GM12892 (cell line): ENCODE data around the gene WWC1.

ENCODE experiments used
- DNase-seq: peaks from one replicate; pipeline ENCODE4 v3.0.0; 2011; ENCODE audit not compliant: insufficient read length
- FAIRE-seq: peaks from 2 replicates; lab custom pipeline; 2011; peaks lifted over from hg19 to GRCh38; lab: Jason Lieb, UNC
- POLR2A ChIP-seq: IDR thresholded peaks from 2 replicates; pipeline ENCODE4 v1.6.1; 2011; ENCODE audit warnings: low read depth, low read length, control low read depth
- POLR2AphosphoS5 ChIP-seq: IDR thresholded peaks from 2 replicates; pipeline ENCODE4 v1.6.1; 2011; ENCODE audit warnings: low read depth, low read length, control low read depth
- TAF1 ChIP-seq: IDR thresholded peaks from 2 replicates; pipeline ENCODE4 v1.6.1; 2011; ENCODE audit warnings: low read depth, mild to moderate bottlenecking, control low read depth, low read length, borderline replicate concordance

WWC1 gene

DNA sequence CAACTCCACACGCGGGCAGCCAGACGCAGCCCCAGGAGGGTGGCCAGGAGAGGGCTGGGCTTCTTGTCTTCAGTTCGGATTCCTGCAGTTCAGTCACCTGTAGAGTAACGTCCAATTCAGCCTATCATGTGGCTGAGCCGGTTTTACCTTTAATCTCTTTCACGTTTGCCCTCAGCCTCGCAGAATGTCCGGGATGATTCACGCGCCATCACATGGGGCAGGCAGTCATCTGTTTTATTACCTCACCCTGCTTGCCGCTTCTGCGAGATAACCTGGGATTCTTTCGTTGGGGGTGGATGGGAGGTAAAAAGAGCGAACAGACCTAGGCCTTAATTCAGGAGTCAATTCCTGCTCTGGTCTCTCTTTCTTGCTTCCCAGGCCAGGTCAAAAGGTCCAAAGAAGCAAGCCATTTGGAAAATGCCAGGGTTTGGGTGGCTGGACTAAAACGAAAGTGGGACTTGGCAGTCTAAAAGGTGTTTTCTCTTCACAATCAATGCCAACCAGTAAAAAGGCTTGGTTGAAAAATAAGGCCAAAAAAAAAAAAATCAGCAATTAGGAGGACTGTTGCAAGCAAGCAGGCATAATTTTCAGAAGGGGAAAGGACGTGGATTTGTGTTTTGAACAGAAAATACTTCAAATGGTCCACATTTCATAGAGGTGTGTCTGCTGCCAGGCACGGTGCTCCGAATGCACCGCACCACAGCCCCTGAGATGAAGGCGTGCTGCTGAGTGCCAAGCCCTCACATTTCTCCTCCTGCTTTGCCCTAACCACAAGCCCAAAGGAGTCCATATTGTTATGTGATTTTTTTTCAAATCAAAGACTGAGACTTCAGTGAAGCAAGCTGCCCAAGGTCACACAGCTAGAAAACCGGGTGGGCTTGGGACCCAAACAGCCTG, 2.8 kb upstream of the WWC1 start:
- FAIRE-seq (no peak), DNase-seq (no peak)
- TF ChIP-seq TAF1 (no peak), POLR2AphosphoS5 (no peak), POLR2A (no peak)

DNA sequence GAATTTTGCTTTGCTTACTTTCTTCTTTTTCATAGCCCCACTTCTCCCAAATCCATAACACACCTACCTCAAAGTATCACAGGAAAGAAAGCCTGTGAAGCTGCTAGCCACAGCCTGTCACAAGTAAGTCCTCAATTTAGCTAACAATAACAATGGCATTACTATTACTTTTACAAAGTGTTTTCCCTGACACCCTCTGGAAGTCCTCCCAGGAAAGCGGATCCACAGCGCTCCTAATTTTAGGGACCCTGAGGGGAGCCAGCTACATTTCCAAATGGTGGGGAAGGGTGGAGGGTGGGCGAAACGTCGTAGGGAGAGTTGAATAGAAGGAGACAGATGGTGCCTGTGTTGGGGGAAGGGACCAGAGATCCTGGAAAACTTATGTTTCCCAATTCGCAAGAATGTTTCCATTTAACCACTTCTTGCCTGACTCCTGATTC, 523 bp upstream of the WWC1 start:
- no peak for DNase-seq
- no peak for TF ChIP-seq POLR2A
- no peak for TF ChIP-seq POLR2AphosphoS5
- no peak for TF ChIP-seq TAF1
- no peak for FAIRE-seq

DNA sequence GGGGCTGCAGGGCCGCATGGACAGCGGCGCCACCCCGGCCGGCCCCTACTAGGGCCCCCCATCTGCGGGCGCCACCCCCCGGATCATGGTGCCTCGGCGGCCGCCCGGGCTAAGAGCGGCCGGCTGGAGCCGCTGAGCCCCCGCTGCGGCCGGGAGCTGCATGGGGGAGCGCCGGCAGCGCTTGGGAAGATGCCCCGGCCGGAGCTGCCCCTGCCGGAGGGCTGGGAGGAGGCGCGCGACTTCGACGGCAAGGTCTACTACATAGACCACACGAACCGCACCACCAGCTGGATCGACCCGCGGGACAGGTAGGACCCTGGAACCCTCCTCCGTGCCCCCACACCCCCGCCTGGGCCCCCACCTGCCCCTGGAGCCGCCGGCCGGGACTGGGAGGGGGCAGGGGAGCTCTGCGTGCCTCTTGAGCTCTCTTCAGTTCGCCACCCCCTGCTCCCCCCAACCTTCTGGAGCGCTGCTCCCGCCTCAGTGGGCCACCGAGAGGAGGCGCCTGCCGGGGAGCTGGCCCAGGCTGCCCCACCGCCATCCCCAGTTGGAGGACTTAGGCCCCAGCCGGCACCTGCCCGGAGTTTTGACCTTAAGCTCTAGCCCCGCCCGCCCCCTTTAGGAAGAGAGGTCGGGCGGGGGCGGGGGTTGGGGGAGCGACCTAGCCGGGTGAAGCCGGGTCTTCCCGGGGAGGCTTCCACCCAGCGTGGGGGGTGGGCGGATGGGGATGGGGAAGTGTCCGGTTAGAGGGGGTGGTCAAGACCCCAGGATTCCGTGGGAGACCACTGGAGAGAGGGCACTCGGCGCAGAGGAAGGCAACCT, 730 bp downstream of the WWC1 start:
- FAIRE-seq = peak; percentile 17
- no peak for DNase-seq
- no peak for TF ChIP-seq POLR2AphosphoS5

DNA sequence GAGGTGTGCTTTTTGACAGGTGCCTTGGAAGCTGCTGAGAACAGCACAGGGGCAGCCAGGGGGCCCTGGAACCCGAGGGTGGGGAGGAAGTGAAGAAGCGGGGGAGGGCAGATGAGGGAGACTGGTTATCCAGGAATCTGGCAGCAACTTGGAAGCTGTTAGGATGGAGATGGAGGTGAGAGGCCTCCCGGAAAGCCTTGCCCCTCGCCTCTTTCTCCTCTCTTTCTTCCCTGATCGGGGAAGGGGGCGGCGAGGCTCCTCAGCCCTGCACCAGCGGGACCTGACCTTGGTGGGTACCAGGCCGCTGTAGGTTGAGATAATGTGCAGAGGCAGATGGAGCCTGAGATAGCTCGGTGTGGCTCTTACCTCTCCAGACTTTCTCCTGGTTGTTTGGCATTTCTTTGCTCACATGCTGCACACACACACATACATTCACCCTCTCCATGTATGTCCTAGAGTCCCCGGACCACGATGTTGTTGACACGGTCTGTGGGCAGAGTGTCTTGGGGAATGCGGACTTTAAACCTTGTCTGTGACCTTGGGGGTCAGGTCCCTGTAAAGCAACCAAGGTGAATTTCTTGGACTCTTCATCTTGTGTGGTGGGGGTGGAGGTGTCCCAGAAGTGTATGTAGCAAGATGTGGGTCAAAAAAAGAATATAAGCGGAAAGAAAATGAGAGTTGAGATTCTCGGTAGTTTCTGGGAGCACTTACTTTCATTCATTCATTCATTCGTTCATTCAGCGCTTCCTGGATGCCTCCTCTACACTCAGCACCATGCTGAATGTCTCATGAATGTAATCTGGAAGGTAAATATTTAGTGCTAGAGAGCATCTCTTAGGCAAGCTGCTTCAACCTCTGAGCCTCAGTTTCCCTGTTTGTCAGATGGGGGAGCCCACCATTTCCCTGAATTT, 1.6 kb downstream of the WWC1 start:
- DNase-seq (no peak), FAIRE-seq (no peak)
- TF ChIP-seq POLR2AphosphoS5 = no peak
- no peak for TF ChIP-seq POLR2A
- TF ChIP-seq TAF1 = no peak

DNA sequence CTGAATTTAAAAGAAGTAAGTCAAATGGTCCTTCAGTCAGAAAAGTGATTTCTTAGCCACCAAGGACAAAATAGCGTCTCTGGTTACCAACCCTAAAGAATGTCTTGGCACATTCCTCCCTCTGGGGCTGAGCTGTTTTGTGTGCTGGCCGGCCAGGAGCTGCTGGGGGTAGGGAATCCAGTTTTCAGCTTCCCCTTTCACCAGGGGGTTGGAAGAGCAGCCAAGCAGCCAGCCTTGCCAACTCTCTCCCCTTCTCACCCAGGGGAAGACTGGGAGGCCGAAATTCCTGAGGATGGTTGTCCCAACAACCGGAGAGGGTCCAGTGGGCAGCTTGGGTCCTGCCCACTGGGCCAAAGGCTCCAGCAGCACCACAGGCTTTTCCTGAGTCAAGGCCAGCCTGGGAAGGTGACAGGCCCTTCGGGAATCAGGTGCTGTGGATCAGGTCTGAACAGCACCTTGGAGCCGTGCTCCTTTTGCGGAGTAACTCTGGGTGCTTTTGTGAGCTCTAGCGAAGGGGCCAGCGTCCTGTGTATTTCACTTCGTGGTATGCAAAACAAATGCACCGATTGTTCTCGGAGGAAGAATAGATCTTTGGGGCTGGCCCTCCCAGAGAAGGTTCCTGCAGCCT, 4.2 kb downstream of the WWC1 start:
- no peak for FAIRE-seq

DNA sequence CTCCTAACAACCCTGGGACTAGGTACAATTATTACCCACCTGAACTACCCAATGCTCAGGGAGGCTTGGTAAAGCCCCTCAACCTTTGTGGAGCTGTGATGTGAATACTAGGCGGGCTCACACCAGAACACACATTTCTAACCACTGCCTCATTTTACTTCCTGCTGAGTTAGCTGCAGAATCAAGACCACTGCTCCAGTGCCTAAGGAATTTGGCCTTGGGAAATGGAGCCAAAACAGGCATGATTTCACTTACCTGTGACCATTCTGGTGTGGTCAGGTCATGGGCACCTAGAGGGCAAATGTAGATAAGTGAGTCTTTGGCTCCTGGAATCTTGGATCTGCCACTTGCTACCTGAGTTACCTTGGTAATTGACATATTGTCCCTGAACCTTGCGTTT, 5.2 kb downstream of the WWC1 start:
- no peak for TF ChIP-seq POLR2AphosphoS5
- TF ChIP-seq POLR2A = no peak
- no peak for TF ChIP-seq TAF1
- FAIRE-seq = no peak
- no peak for DNase-seq

More for the DNA sequence above, 4.2 kb downstream of the WWC1 start:
- TF ChIP-seq POLR2AphosphoS5 = no peak
- no peak for TF ChIP-seq TAF1
- no peak for TF ChIP-seq POLR2A
- DNase-seq = no peak

DNA sequence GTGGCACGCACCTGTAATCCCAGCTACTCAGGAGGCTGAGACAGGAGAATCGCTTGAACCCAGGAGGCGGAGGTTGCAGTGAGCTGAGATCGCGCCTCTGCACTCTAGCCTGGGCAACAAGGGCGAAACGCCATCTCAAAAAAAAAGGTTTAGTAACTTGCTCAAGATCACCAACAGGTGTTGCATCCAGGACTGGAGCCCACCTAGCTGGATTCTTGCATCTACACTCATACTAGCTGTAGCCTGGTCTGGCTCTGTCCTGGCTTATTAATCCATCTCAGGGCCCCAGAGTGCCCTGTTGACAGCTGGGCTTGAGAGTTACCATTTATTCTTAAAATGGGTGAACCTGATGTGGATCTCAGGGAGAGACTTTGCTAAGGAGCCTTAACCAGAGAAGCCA, 7.5 kb downstream of the WWC1 start:
- DNase-seq (no peak), FAIRE-seq (no peak)
- TF ChIP-seq POLR2AphosphoS5 (no peak), TAF1 (no peak), POLR2A (no peak)

DNA sequence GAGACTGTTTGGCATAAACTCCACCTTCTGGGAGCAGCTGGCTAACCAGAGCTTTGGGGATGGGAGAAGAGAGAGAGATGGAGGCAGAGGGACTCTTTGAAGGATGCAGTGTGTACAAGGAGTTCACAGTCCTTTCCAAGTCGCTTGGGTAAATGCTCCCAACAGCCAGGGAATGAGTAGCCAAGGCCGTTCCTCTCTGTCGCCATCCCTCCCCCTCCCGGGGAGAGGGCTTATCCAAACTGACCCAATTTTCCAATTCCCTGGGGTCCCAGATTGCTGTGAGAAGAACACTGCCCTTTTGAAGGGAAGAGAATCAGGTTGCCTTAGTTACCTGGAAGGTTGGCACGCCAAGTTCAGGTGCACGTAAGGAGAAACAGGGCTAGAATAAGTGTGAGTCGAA, 7.9 kb downstream of the WWC1 start:
- no peak for TF ChIP-seq POLR2A
- no peak for TF ChIP-seq POLR2AphosphoS5
- no peak for TF ChIP-seq TAF1
- DNase-seq = no peak
- FAIRE-seq = no peak

DNA sequence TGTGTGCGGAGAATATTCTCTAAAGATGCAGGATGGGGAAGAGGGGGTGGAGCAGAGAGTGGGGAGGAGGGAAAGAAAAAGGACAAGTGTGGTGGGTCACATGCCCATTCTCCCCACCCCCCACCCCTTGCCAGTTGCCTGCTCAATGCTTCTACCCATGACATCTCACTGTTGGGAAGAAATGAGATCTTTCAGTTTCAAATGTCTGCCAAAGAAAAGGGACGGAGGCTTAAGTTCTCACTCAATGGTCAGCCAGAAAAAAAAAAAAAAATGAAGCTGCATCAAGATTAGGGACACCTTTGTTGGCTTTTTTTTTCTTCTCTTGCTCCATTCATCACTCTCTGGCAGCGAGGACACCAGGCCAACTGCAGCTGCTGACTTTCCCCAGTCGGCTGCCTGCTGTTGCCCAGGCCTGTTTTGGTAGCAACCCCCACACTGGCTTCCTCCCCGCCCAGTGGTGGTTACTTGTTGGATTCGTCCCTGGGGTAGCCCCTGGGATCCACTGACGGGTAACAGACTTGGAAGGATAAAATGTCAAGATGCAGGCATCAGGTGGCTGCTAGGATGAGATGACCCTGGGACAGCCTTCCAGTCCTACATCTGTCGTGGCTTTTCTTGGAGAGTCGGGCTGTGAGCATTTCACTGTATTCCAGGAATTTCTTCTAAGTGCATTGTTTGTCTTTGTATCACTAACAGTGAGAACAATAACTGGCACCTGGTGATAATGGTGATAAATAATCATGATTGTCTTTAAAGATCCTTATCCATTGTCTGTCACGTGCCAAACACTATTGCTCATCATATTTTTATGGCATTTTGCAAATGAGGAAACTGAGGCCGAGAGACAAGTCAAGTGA, 9.1 kb downstream of the WWC1 start:
- no peak for FAIRE-seq

DNA sequence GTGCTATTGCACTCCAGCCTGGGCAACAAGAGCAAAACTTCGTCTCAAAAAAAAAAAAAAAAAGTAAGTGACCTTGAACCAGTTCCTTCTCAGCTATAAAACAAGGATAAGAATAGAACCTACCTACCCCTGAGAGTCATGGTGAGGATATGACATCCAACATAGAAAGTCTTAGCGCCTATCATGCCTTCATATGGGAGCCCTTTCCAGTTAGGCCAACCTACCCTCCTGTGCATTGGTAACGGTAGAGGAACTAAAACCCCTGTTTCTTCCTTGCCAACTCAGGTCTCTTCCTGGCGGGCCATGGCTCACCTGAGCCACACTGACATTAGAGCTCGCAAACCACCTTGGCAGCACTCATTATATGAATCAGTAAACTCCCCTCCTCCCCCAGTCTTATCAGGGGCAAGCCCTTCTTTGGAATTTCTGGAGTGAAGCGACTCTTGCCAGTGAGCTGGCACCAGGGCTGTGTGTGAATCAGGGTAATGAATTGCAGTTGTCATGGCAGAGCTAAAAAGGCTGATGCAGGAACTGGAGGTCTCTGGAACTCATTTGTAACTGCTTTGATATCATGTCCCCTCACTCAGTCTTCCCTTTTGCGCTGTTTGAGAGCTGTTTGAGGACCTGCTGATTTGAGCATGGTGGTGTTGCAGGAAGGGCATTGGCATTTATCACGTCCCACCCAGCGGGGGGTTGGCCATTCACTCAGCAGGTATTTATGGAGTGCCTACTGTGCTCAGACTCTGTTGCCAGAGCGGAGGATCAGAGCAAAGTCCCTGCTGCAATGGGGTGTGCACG, 10.3 kb downstream of the WWC1 start:
- TF ChIP-seq POLR2AphosphoS5 (no peak), TAF1 (no peak), POLR2A (no peak)
- no peak for DNase-seq
- no peak for FAIRE-seq

More for the DNA sequence above, 9.1 kb downstream of the WWC1 start:
- no peak for DNase-seq
- TF ChIP-seq POLR2A = no peak
- TF ChIP-seq TAF1 = no peak
